HG03521 (cell line): ENCODE measurements around the gene ALCAM.

Source experiments
- ATAC-seq: cut with Tn5 transposase; IDR thresholded peaks from one replicate; pipeline ENCODE4 v1.9.1; 2021; ENCODE audit warnings: mild to moderate bottlenecking, moderate library complexity; ENCODE audit not compliant: unreplicated experiment

The ALCAM gene

GRCh38 chr3:105423397-105423796, 56.7 kb downstream of the ALCAM start:
- no peak for ATAC-seq

- no peak for ATAC-seq
Observed at GRCh38 chr3:105424412-105425152, 57.9 kb downstream of the ALCAM start.

- ATAC-seq, result no peak
Observed at GRCh38 chr3:105425153-105425502, 58.4 kb downstream of the ALCAM start.

- no peak for ATAC-seq
Observed at GRCh38 chr3:105427332-105427731, 60.6 kb downstream of the ALCAM start.

GRCh38 chr3:105429034-105429762, 62.5 kb downstream of the ALCAM start:
- ATAC-seq, result no peak

GRCh38 chr3:105430455-105430854, 63.7 kb downstream of the ALCAM start:
- no peak for ATAC-seq

- ATAC-seq, result no peak
Observed at GRCh38 chr3:105431200-105431599, 64.5 kb downstream of the ALCAM start.

- no peak for ATAC-seq
Observed at GRCh38 chr3:105435277-105435676, 68.6 kb downstream of the ALCAM start.

GRCh38 chr3:105436687-105437086, 70.0 kb downstream of the ALCAM start:
- ATAC-seq, result no peak

- no peak for ATAC-seq
Observed at GRCh38 chr3:105440113-105440512, 73.4 kb downstream of the ALCAM start.

GRCh38 chr3:105444725-105445124, 78.0 kb downstream of the ALCAM start:
- ATAC-seq, result no peak

- ATAC-seq, result no peak
Observed at GRCh38 chr3:105448338-105448982, 81.8 kb downstream of the ALCAM start.

- ATAC-seq, result no peak
Observed at GRCh38 chr3:105449414-105449813, 82.7 kb downstream of the ALCAM start.

GRCh38 chr3:105456017-105456416, 89.3 kb downstream of the ALCAM start:
- no peak for ATAC-seq

GRCh38 chr3:105458518-105459215, 92.0 kb downstream of the ALCAM start:
- no peak for ATAC-seq

- no peak for ATAC-seq
Observed at GRCh38 chr3:105459566-105460290, 93.0 kb downstream of the ALCAM start.

GRCh38 chr3:105463620-105464019, 96.9 kb downstream of the ALCAM start:
- ATAC-seq, result no peak

GRCh38 chr3:105465251-105465853, 98.6 kb downstream of the ALCAM start:
- no peak for ATAC-seq

- no peak for ATAC-seq
Observed at GRCh38 chr3:105466072-105466471, 99.4 kb downstream of the ALCAM start.
